Mesenteric fat pad (tissue), 1 donor: ENCODE data around the gene ATXN7. TPM values are rescaled to one million over a fixed set of nuclear protein-coding genes. Genes with fewer than 3 reads are reported as not detected.

ENCODE experiments used
- DNase-seq: peaks from one replicate; pipeline ENCODE4 v3.0.0-alpha.2; 2020; ENCODE audit warnings: low spot score
- total RNA-seq: library from RNA; stranded (reverse); fragmentation: NEBNext Ultra II Directional; extraction: Animal tissue kit (Norgen Biotek cat#: 25700); gene quantifications from one replicate; pipeline ENCODE4 v1.2.1, GENCODE V29; 2021
- donor health status: DM: yes; HTN: yes; CAD: no.

ATXN7 gene
- total RNA-seq, 1 donor from 2014 or later = 42.3 TPM

- no peak for DNase-seq
Observed at GRCh38 chr3:63980019-63980418, 116.4 kb downstream of the ATXN7 start.

GRCh38 chr3:63980830-63981498, 117.3 kb downstream of the ATXN7 start:
- DNase-seq = no peak

GRCh38 chr3:63981980-63982379, 118.3 kb downstream of the ATXN7 start:
- DNase-seq = no peak

DNA sequence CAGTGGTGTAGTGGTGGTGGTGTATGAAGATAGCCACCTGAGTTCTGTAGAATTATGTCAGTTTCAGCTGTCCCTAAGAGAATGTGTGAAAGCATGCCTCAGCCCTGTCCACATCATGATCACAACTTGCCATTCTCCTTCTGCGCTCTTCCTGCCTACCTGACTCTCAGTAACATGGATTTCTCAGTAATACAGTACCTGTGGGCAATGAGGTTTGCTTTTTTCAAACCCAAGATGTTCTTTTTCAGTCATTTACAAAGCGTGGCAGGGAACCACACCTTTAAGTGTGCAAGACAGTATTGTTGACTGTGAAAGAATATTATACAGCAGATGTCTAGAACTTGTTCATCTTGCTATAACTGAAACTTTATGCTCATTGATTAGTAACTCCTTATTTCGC, 120.7 kb downstream of the ATXN7 start:
- no peak for DNase-seq

DNA sequence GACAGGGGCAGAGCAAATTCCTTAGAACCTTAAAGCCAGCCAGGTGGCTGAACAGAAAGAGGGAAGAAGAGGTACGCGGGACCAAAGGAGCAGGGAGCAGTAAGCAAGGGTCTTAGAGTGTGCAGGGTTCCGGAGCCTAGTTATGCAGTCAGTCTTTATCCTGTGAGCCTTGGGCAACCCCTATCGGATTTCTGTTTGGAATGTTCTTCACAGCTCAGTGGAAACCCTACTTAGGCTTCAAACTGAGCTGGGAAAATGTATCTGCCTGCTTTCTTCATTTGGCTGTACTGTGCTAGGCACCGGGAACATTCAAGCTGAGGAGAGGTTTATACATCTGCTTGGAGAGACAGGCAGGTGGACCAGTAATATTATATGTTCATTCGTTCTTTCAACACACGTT, 122.5 kb downstream of the ATXN7 start:
- DNase-seq = no peak

- DNase-seq = no peak
Observed at GRCh38 chr3:63986831-63987230, 123.2 kb downstream of the ATXN7 start.

- DNase-seq = no peak
Observed at GRCh38 chr3:63988943-63989342, 125.3 kb downstream of the ATXN7 start.

GRCh38 chr3:63990204-63990603, 126.5 kb downstream of the ATXN7 start:
- no peak for DNase-seq

GRCh38 chr3:63990733-63991132, 127.1 kb downstream of the ATXN7 start:
- DNase-seq = no peak

DNA sequence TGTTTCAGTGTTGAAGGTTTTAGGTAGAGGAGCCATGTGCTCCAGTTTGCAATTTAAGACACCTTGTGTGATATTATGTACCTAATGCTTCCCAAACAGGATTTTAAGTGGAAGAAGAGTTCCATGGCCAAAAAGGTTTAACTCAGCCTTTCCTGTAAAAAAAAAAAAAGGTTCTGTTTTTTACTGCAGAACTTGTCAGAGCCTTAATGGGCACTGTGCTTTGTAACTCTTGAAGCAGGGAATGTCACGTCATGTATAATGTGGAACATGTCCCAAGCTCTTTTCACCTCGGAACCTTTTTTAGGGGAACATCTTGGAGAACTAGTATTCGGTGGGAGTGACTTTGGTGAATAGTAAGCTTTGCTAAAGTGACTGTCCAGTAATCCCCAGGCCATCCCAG, 128.0 kb downstream of the ATXN7 start:
- no peak for DNase-seq

- DNase-seq = no peak
Observed at GRCh38 chr3:63992516-63993209, 129.0 kb downstream of the ATXN7 start.

DNA sequence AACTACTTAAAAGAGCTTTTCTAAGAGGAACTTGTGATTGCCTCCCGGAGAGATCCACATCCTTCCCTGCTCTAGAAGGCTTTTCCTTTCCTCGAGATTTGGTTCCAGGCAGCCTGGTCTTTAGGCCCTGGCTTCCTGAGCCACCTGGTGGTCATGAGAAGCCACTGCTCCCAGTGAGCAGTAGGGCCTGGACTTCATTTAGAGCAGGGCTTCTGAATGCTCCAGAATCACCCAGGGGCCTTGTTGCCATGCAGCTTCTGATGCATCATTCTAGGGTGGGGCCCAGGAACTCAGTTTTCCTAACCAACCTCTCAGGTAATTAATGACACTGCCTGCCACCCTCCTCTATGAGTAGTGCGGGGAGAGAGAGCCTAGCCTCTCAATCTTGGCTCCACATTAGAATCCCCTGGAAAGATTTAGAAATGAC, 130.0 kb downstream of the ATXN7 start:
- no peak for DNase-seq

DNA sequence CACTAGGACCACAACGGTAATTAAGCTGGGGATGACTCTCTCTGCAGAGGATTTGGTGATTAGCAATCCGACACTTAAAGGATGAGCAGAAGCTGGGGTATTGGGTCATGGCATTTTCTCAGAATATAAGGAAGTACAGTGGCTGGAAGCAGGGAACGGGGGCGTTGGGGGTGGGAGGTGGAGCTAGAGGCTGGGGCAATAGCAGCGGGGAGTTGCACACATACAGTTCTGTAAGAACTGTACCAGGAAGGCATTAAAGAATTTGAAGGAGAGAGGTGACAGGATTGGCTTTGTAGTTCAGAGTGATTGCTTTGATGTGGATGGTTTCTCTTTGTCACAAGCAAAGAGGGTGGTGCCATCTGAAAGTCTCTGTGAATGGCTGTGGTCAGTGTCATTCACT, 131.4 kb downstream of the ATXN7 start:
- DNase-seq = no peak

DNA sequence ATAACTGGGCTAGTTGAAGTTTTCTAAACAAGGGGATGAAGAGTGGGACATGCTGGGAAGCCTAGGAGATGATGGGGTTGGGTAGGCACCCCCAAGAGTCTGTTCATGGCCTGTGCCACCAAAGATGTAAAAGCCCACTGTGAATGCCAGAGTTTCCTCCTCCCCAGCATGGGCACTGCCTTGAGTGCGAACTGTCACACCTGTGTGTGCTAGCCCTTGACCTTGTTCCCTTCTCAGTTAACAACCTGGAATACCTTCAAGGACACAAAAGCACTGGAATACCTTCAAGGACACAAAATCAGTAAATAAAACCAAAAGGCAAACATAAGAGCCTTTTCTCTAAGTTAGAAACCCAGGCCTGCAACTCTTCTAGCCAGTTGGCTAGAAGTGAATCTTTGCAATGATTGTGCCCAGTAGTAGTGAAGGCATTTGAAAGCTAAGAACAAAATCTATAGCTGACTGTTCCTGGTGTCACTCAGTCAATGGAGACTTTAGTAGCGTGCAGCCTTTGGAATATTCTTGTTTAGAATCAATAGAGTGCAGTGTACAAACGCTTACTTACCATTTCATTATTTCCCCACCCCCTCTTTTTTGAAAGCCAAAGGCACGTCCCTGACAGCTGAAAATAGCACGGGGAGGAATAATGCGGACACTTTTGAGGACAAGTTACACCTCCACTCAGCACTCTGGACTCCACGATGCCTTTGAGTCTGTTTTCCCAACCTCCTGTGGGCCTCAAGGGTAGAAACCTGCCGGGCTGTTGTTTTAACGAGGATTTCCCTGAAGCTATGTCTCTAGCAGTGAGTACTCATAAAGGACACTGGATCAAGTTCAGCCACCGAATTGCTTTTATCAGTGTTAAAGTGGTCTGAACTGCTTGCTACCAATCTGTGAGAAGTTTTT, 135.4 kb downstream of the ATXN7 start:
- no peak for DNase-seq

DNA sequence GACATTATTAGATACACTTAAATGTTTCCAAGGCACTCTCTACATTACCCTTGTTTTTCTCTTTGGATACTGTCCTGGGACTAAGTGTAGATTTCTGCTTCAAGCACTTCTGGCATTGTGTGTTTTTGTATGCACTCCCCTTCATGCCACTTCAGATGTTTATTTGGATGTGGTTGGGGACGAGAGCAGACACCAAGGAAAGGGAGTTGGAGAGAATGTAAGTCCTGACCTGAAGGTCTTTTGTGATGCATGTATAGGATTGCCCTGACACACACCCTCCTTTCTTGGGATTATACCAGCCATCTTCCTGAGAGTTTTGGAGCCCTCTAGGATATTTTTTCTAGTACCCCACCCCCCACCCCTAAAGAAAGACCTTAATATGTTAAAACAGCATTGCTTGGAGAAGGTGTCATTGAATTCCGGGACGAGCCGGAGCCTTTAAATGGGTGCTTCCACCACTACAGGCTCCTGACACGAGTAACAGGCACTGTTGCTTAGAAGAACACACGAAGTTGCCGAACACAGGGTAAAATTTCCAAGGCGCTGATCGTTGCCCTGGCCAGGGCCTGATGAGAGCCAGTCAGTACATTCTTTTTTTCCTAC, 136.9 kb downstream of the ATXN7 start:
- DNase-seq = no peak

DNA sequence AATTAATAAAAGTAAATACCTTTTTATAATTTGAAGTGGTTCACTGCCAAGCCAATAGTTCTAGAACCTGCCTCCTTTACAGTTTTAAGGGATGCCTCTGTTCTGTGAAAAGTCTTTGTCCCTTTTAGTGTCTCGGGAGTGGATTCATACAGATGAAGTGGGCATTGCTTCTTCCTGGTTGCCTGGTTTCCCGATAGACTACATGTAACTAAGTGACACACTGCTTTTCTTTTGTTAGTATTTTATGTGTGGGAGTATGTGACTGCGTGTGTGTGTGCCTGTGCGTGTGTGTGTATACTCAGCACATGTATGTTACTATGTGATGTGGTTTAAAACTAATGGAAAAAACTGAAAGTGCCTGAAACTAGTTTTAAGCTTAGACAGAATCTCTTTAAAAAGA, 138.6 kb downstream of the ATXN7 start:
- DNase-seq = no peak

GRCh38 chr3:64003589-64003988, 139.9 kb downstream of the ATXN7 start:
- no peak for DNase-seq

DNA sequence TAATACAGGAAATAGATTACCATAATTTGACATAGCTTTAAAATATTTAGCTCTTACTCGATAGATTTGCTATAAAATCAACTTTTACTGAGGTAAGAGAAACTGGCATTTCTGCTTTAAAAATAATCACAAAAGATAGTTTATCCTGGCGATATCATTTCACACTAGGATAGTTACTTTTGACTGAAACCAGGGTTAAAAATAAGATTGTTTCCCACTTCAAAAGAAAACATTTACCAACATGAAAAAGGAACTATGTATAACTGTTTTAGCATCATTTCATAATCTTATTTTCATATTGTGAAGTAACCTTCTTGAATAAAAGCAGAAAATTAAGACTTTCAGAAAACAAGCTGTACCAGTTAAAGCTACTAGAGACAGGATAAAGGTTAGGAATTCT, 144.3 kb downstream of the ATXN7 start:
- no peak for DNase-seq

GRCh38 chr3:64008487-64009351, 145.1 kb downstream of the ATXN7 start:
- DNase-seq = no peak

- DNase-seq = no peak
Observed at GRCh38 chr3:64009528-64009927, 145.9 kb downstream of the ATXN7 start.

DNA sequence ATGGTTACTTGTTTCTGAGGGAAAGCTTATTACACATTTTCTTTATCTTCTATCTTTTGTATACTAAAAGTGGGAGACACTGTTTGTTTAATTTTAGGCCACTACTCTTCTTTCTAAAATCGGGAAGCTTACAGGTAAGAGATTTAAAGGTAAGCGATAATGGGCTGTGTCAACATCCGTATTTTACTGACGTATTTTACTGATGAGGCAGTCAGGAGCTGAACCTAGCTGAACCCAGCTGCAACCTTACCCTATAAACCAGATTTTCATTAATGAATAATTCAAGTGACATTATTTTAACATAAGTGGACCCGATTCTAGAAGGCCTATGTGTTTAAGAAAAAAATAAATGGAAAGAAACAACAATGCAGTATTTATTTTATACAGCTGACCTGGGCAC, 146.5 kb downstream of the ATXN7 start:
- DNase-seq = no peak
